NCI-H748 (cell line): ENCODE results near the gene SIGLEC6.

Source experiments
- DNase-seq: peaks from one replicate; lab custom pipeline; 2025; ENCODE audit not compliant: unreplicated experiment; lab: John Stamatoyannopoulos, UW

The SIGLEC6 gene

GRCh38 chr19:51548891-51549305 is 17.4 kb upstream of the SIGLEC6 start:
- DNase-seq: no peak

GRCh38 chr19:51548213-51548651 is 16.8 kb upstream of the SIGLEC6 start:
- DNase-seq: no peak

DNA sequence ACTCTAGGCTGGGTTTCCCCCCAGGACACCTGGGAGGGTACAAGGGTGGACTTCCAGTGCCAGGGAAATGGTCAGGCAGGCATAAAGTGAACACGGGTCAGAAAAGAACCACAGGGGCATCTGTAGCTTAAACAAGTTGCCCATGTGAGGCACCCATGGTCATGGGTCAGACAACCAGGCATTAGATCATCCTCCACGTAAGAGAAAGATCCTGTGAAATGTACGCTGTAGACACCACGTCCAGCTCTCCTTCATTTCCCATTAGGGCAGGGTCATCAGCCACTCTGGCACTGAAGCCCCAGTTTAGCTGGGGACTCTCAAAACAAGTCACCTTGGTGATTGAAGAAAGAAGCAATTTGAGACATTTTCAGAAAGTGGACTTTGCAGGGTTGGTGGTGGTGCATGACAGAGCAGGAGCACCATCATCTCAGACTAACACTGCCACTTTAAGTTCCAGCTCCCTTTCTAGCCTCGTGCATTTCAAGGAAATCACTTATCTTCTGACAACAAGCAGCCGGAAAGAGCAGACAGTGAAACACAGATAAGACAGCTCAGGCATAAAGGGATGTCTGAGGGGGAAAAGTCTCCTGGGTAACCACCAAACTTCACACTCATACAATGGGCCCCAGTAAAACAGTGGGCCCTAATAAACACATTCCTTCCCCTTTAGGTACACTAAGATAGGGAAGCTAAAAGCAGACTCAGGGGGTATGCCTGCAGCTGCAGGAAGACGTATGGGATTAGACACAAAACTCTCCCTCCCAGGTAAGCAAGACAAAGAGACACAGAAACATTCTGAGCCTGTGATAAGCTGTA is 16.1 kb upstream of the SIGLEC6 start:
- DNase-seq: no peak

- no peak for DNase-seq
These were observed 15.4 kb upstream of the SIGLEC6 start for GRCh38 chr19:51546650-51547396.

GRCh38 chr19:51546107-51546649 is 14.7 kb upstream of the SIGLEC6 start:
- DNase-seq: no peak

DNA sequence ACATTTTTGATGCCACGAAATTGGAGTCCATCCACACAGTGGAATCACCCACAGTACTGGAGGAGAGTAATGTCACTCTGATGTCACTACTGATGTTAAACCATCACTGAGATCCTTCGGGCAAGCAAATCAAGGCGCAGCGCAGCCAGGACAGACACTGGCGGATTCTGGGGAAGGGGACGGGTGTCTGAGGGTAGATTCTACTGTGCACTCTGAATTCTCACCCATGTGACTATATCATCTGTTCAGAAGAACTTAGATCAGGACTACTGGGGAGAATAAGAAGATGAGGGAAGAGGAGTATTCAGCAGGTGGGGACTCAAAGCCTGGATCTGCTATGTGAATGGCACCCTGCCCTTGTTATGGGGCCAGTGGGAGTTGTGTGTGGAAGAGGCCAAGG is 12.6 kb upstream of the SIGLEC6 start:
- DNase-seq: no peak

DNA sequence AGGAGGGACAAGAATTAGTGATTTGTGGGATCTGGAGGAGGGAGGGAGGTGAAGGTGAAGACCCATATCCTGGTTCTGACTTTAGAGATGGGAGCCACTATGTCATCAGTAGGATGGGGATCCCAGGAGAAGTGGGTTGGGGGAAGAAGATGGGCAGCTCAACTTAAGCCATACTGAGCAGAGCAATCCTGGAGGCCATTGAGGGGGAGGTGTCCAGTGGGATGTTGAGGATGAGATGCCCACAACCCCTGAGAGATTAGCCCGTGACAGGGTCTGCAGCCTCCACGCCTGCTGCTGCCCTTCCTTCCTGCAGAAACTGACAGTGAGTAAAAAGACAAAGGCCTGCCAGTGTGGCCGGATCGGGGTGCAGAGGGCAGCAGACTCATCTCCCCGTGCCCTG is 11.2 kb upstream of the SIGLEC6 start:
- DNase-seq: no peak

- no peak for DNase-seq
These were observed 10.2 kb upstream of the SIGLEC6 start for GRCh38 chr19:51541458-51542357.

- no peak for DNase-seq
These were observed 8.4 kb upstream of the SIGLEC6 start for GRCh38 chr19:51539821-51540366.

DNA sequence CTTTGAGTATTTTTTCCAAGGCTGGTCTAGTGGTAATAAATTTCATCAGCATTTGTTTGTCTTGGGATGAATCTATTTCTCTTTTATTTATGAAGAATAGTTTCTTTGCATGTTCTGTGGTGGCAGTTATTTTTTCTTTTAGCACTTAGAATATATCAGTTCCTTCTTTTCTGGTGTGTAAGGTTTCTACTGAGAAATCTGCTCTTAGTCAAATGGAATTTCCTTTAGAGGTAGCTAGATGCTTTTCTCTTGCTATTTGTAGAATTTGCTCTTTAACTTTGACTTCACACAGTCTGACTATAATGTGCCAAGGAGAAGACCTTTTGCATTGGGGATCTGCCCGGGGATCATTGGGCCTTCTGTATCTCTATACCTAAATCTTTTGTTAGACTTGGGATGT is 4.1 kb upstream of the SIGLEC6 start:
- no peak for DNase-seq

- no peak for DNase-seq
These were observed 854 bp downstream of the SIGLEC6 start for GRCh38 chr19:51530616-51531015.

GRCh38 chr19:51529301-51529700 is 2.2 kb downstream of the SIGLEC6 start:
- DNase-seq: no peak

DNA sequence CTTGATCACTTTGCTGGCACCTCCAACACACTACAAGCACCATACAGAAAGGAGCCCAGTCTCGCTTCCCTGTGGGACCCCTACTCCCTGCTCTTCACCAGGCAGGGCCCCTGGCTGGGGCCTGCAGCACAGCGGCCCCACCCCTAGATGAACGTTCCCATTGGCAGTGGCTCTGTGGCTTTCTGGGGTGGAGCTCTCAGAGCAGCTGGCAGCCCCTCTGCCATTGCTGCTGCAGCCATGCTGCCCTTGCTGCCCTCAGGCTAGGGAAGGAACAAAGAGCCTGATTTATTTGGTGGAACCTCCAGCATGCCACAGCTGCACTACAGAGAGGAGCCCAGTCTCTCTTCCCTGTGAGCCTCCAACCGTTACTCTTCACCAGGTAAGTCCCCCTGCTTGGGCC is 5.8 kb downstream of the SIGLEC6 start:
- peak; percentile 5 for DNase-seq

- no peak for DNase-seq
These were observed 6.7 kb downstream of the SIGLEC6 start for GRCh38 chr19:51524666-51525264.

- DNase-seq: no peak
These were observed 9.7 kb downstream of the SIGLEC6 start for GRCh38 chr19:51521781-51522180.

DNA sequence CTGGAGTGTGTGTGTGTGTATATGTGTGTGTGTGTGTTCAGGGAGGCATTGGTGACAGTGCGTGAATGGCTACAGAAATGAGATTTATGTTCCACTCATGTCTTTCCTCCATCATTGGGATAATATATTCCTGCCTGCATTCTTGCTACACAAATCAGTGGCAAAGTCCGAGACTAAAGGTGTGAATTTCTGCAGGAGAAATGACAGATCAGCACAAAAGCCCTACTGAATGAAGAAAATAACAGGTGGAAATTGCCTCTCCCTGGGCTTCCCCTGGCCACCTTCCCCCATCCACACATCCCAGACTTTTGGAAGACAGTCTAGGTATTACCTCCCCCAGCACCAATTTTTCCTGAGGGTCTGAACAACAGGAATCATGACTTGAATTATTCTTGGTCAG is 10.1 kb downstream of the SIGLEC6 start:
- no peak for DNase-seq

- no peak for DNase-seq
These were observed 10.7 kb downstream of the SIGLEC6 start for GRCh38 chr19:51520728-51521127.

- peak; percentile 52 for DNase-seq
These were observed 16.5 kb downstream of the SIGLEC6 start for GRCh38 chr19:51514866-51515481.

DNA sequence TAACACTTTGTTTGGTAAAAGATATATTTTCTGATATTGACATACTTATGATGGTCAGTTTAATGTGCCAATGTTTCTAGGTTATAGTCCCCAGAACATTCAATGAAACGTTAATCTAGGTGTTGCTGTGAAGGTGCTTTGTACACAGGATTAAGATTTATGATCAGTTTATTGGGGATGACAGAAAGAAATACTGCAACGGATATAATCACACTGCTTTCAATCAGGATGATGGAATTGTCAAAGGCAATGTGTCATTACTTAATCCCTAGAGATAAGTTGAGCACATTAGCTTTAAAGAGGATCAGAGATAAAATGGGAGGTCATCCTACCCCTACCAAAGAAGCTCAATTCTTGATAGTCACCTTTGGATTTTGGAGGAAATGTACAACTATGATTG is 17.5 kb downstream of the SIGLEC6 start:
- no peak for DNase-seq

DNA sequence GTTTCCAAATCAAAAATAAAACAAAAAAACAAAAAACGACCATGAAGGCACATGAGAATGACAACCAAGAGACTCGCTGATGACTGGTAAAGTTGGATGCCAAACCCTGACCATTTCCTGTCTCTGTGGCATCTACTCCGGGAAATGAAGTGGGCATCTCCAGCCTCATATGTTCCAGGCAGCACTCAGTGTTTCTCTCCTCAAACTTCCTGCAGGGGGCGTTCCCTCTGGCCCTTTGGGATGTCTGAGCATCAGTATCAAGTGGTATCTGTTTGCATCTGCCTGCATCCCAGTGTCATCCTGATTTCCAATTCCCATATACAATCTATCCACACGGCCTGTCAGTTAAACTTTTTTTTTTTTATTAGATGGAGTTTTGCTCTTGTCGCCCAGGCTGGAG is 20.1 kb downstream of the SIGLEC6 start:
- DNase-seq: peak; percentile 31
